SK-N-MC (cell line): Measurements from ENCODE around the gene HSD17B13.

ENCODE experiments used
- FOXP2 ChIP-seq: optimal IDR thresholded peaks from 2 replicates; pipeline ENCODE3; 2011; ENCODE audit warnings: mild to moderate bottlenecking, moderate library complexity; ENCODE audit not compliant: insufficient read depth; ENCODE audit errors: extremely low read length, control extremely low read depth
- POLR2AphosphoS5 ChIP-seq: IDR thresholded peaks from 2 replicates; pipeline ENCODE4 v1.6.1; 2012; ENCODE audit warnings: mild to moderate bottlenecking, low read depth, low read length, borderline replicate concordance

DNA sequence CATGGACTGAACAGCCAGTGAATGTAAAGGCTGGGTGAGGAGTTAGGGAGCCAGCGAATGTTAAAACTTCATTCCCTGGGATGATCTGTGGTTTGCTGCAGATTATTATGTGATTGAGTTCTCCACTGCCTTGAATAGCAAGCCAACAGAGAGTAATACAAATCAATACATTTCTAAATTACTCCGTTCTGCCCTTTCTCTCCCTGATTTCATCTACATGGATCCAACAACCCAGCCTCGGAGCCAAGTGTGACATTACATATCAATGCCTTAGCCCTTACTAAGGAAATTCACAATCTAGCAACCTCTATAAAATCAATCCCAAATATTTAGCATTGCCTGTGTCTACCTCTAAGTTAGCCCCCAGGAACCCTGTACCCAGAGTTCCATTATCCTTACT lies 11.0 kb downstream of the HSD17B13 start:
- TF ChIP-seq POLR2AphosphoS5 (no peak), FOXP2 (no peak)
